ENCODE results near the gene CHID1. TPM values are rescaled to one million over a fixed set of nuclear protein-coding genes. Genes with fewer than 3 reads are reported as not detected.

CHID1 gene
- total RNA-seq, 2 experiments from 2014 or later = 69.8 to 72.0 TPM

- no peak for ATAC-seq
- intact Hi-C loops (cut with micrococcal nuclease) = loop anchor here (10.0 kb wide), 1 partner anchor 110 kb away; the partner anchor contains the start of gene MUC6
- H3K4me3 Mint-ChIP-seq = no peak overlapping the region
- ChIA-PET CTCF (interaction anchor here (0.7 to 1.3 kb wide), 8 partner anchors 8 to 650 kb away, joined by 3 to 5 read pairs (median 3); no protein-coding TSS in a partner anchor), POLR2A (interaction anchor here (0.8 to 1.5 kb wide), 3 partner anchors 13 to 83 kb away, joined by 3 to 4 read pairs (median 4); no protein-coding TSS in a partner anchor)
- peaks cover 25% of the 10 kb centered on the region for H3K4me1 Mint-ChIP-seq (ENCODE audit: low read depth)
- TF ChIP-seq CTCF (IDR thresholded peaks at IDR 0.05) = no peak
- H3K27ac Mint-ChIP-seq = no peak overlapping the region
- H3K36me3 Mint-ChIP-seq (ENCODE audit: low read depth) = peaks cover 8% of the 10 kb centered on the region
- no peaks in the 10 kb centered on the region for H3K27me3 Mint-ChIP-seq
- no peaks in the 10 kb centered on the region for H3K9me3 Mint-ChIP-seq
- DNase-seq = no peak
These were observed 14.0 kb upstream of the CHID1 start for GRCh38 chr11:924406-925157.

- CTCF ChIA-PET = interaction anchor here (0.7 to 1.1 kb wide), 2 partner anchors 12 to 128 kb away, joined by 3 read pairs; no protein-coding TSS in a partner anchor
- POLR2A ChIA-PET = interaction anchor here (1.5 kb wide), 1 partner anchor 82 kb away, joined by 4 read pairs; no protein-coding TSS in a partner anchor
- Mint-ChIP-seq H3K4me1 (ENCODE audit: low read depth) (peaks cover 25% of the 10 kb centered on the region), H3K9me3 (no peaks in the 10 kb centered on the region), H3K4me3 (no peak overlapping the region), H3K36me3 (ENCODE audit: low read depth) (peaks cover 8% of the 10 kb centered on the region), H3K27me3 (no peaks in the 10 kb centered on the region), H3K27ac (no peak overlapping the region)
- intact Hi-C loops (cut with micrococcal nuclease) = loop anchor here (10.0 kb wide), 1 partner anchor 111 kb away; the partner anchor contains the start of gene MUC6
- no peak for DNase-seq
- ATAC-seq = no peak
- TF ChIP-seq CTCF (IDR thresholded peaks at IDR 0.05) = no peak
These were observed 13.2 kb upstream of the CHID1 start for GRCh38 chr11:923691-924405.

GRCh38 chr11:921921-922678, 11.5 kb upstream of the CHID1 start:
- intact Hi-C loops (cut with micrococcal nuclease) = loop anchor here (10.0 kb wide), 1 partner anchor 113 kb away; the partner anchor contains the start of gene MUC6

GRCh38 chr11:917426-917825, 6.8 kb upstream of the CHID1 start:
- ATAC-seq (no peak), DNase-seq (no peak)
- H3K27ac Mint-ChIP-seq = no peak overlapping the region
- H3K4me3 Mint-ChIP-seq = no peak overlapping the region
- TF ChIP-seq CTCF (IDR thresholded peaks at IDR 0.05) = no peak
- H3K4me1 Mint-ChIP-seq (ENCODE audit: low read depth) = no peaks in the 10 kb centered on the region
- intact Hi-C loops (cut with micrococcal nuclease) = no loop called here
- no peaks in the 10 kb centered on the region for H3K36me3 Mint-ChIP-seq (ENCODE audit: low read depth)
- ChIA-PET CTCF (interaction anchor here (1.9 kb wide), 1 partner anchor 8 kb away, joined by 5 read pairs; the partner anchor contains the start of gene AP2A2), POLR2A (no interaction called here)
- no peaks in the 10 kb centered on the region for H3K27me3 Mint-ChIP-seq
- H3K9me3 Mint-ChIP-seq = no peaks in the 10 kb centered on the region

More at GRCh38 chr11:921921-922678, 11.5 kb upstream of the CHID1 start:
- Mint-ChIP-seq H3K27ac (no peak overlapping the region), H3K4me1 (ENCODE audit: low read depth) (peaks cover 9% of the 10 kb centered on the region), H3K4me3 (no peak overlapping the region), H3K9me3 (no peaks in the 10 kb centered on the region), H3K27me3 (no peaks in the 10 kb centered on the region), H3K36me3 (ENCODE audit: low read depth) (peaks cover 6% of the 10 kb centered on the region)
- ChIA-PET POLR2A (interaction anchor here (1.7 kb wide), 1 partner anchor 11 kb away, joined by 5 read pairs; the partner anchor contains the start of gene CHID1), CTCF (interaction anchor here (1.0 to 1.7 kb wide), 2 partner anchors 10 to 129 kb away, joined by 3 to 5 read pairs; no protein-coding TSS in a partner anchor)
- DNase-seq (no peak), ATAC-seq (no peak)
- TF ChIP-seq CTCF (IDR thresholded peaks at IDR 0.05) = no peak

All from activated CD8-positive, alpha-beta T cell treated with anti-CD3 and anti-CD28 coated beads for 36 hours (primary cell).